Thyroid gland (tissue), 4 donors: ENCODE data around the gene SUGCT.

ENCODE experiments used
- POLR2A ChIP-seq, 2 donors: fragments of 450-650 bp; IDR thresholded peaks; one replicate each; pipeline ENCODE4 v1.6.1; 2017; ENCODE audit warnings: antibody characterized with exemption in 2 of 2, mild to moderate bottlenecking in 2 of 2, moderate library complexity in 1 of 2
- TF ChIP-seq, protein P1 (sequence below), 6 experiments: fragments of 200-600 bp in 3 of 6; fragments of 450-650 bp in 3 of 6; sonication (generic) in 3 of 6; IDR thresholded peaks; one replicate each; pipeline ENCODE4 v1.5.1; 2016 to 2019; ENCODE audit warnings: antibody characterized with exemption in 6 of 6, mild to moderate bottlenecking in 2 of 6, inconsistent platforms in 1 of 6, moderate library complexity in 1 of 6

DNA sequence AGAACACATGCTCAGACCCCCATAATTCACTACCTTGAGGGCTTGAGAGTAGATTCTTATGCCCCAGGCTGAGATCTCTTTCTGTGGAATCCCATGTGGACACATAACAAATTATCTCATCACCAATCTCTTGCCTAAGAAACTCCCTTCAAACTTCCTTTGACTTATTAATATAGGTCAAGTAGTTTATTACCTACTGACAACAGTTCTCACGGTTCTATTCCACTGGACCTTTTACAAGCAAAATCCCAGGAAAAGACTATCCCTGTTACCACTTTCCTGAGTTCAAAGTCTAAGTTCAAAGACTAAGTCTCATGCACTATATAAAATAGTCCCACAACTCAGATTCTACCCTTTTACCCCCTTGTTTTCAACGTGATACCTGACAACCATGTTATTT is 754.7 kb downstream of the SUGCT start:
- TF ChIP-seq, protein P1, sequence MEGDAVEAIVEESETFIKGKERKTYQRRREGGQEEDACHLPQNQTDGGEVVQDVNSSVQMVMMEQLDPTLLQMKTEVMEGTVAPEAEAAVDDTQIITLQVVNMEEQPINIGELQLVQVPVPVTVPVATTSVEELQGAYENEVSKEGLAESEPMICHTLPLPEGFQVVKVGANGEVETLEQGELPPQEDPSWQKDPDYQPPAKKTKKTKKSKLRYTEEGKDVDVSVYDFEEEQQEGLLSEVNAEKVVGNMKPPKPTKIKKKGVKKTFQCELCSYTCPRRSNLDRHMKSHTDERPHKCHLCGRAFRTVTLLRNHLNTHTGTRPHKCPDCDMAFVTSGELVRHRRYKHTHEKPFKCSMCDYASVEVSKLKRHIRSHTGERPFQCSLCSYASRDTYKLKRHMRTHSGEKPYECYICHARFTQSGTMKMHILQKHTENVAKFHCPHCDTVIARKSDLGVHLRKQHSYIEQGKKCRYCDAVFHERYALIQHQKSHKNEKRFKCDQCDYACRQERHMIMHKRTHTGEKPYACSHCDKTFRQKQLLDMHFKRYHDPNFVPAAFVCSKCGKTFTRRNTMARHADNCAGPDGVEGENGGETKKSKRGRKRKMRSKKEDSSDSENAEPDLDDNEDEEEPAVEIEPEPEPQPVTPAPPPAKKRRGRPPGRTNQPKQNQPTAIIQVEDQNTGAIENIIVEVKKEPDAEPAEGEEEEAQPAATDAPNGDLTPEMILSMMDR (IDR thresholded peaks at IDR 0.05): no peak
- TF ChIP-seq POLR2A (IDR thresholded peaks at IDR 0.05): no peak
